ENCODE data around the gene TMEM204. TPM values are rescaled to one million over a fixed set of nuclear protein-coding genes. Genes with fewer than 3 reads are reported as not detected.

TMEM204 gene
- total RNA-seq, 4 donors from 2014 or later = 28.6 to 48.2 (median 36.6) TPM

DNA sequence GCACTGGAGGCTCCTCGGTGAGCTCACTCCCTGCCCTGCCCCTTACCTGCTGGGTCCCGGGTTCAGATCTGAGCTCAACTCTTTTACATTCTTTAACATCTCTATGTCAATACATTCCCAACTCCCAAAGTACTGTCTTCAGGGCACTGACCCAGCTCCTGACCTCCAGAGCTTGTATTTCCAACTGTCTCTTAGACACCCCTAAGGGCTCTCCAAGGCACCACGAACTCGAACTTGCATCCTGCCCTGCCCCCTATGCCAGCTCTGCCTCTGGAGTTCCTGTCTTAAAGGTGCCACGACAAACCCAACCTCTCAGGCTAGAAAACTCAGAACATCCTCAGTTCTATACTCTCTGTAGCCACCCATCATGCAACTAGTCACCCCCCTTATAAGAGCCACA is 39.8 kb downstream of the TMEM204 start:
- 81 to 87% methylated on average over 5 of the region's 5 CpGs for WGBS, 2 donors (ENCODE audit: low coverage in 1 of 2)
- no peak overlapping the region for H3K27ac ChIP-seq
- H3K36me3 ChIP-seq = peaks cover 0 to 70% of the 10 kb centered on the region in 2 donors
- TF ChIP-seq, protein P1, sequence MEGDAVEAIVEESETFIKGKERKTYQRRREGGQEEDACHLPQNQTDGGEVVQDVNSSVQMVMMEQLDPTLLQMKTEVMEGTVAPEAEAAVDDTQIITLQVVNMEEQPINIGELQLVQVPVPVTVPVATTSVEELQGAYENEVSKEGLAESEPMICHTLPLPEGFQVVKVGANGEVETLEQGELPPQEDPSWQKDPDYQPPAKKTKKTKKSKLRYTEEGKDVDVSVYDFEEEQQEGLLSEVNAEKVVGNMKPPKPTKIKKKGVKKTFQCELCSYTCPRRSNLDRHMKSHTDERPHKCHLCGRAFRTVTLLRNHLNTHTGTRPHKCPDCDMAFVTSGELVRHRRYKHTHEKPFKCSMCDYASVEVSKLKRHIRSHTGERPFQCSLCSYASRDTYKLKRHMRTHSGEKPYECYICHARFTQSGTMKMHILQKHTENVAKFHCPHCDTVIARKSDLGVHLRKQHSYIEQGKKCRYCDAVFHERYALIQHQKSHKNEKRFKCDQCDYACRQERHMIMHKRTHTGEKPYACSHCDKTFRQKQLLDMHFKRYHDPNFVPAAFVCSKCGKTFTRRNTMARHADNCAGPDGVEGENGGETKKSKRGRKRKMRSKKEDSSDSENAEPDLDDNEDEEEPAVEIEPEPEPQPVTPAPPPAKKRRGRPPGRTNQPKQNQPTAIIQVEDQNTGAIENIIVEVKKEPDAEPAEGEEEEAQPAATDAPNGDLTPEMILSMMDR (IDR thresholded peaks at IDR 0.05) = no peak
- TF ChIP-seq POLR2A (IDR thresholded peaks at IDR 0.05) = no peak
- no peak for TF ChIP-seq POLR2AphosphoS5 (IDR thresholded peaks at IDR 0.05)
- no peak for TF ChIP-seq EP300 (IDR thresholded peaks at IDR 0.05)
- H3K9me3 ChIP-seq = no peaks in the 10 kb centered on the region
- H3K4me1 ChIP-seq = no peaks in the 10 kb centered on the region
- H3K4me3 ChIP-seq = no peak overlapping the region
- ATAC-seq = no peak
- no peaks in the 10 kb centered on the region for H3K27me3 ChIP-seq

DNA sequence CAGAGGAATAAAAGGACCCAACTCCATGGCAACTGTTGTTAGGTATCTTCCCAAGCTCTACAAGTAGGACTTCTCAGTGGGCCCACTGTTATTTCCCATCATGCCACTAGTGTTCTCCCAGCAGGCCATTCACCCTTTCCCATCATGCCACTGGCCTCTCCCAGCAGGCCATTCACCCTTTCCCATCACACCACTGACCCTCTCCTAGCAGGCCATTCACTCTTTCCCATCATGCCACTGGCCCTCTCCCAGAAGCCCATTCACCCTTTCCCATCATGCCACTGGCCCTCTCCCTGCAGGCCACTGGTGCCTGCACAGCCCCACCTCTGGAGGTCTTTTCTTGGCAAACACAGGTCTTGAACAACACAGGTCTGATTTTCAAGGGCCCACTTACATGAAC is 42.1 kb downstream of the TMEM204 start:
- Histone ChIP-seq H3K27ac (no peak overlapping the region), H3K4me3 (no peak overlapping the region), H3K4me1 (no peaks in the 10 kb centered on the region), H3K27me3 (no peaks in the 10 kb centered on the region), H3K9me3 (no peaks in the 10 kb centered on the region), H3K36me3 (peaks cover 0 to 79% of the 10 kb centered on the region in 2 donors)
- no peak for ATAC-seq
- TF ChIP-seq, protein P1 (IDR thresholded peaks at IDR 0.05) = no peak
- TF ChIP-seq POLR2AphosphoS5 (IDR thresholded peaks at IDR 0.05) = no peak
- TF ChIP-seq POLR2A (IDR thresholded peaks at IDR 0.05) = no peak
- no peak for TF ChIP-seq EP300 (IDR thresholded peaks at IDR 0.05)

DNA sequence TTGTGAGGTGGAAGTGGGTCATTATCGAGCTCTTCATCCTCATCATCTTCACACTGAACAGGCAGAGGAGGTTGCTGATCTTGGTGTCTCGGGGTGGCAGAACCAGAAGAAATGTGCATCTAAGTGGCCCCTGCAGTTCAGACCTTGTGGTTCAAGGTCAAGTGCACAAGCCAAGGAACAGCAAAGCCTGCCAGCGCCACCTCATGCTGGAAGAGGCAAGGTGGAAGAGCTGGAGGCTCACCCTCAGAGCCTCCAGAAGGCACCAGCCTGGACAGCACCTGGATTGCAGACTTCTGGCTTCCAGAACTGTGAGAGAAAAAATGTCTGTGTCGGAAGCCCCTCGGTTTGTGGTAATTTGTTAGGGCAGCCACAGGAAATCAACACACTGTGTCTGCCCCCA is 45.7 kb downstream of the TMEM204 start:
- ATAC-seq = no peak
- no peak overlapping the region for H3K27ac ChIP-seq
- no peaks in the 10 kb centered on the region for H3K27me3 ChIP-seq
- no peaks in the 10 kb centered on the region for H3K4me1 ChIP-seq
- H3K4me3 ChIP-seq = no peak overlapping the region
- 89 to 100% methylated on average over 3 to 4 of the region's 5 CpGs for WGBS, 2 donors (ENCODE audit: low coverage in 1 of 2)
- TF ChIP-seq EP300 (IDR thresholded peaks at IDR 0.05) (no peak), POLR2A (IDR thresholded peaks at IDR 0.05) (no peak), POLR2AphosphoS5 (IDR thresholded peaks at IDR 0.05) (no peak)
- TF ChIP-seq, protein P1 (IDR thresholded peaks at IDR 0.05) = no peak
- H3K9me3 ChIP-seq = no peaks in the 10 kb centered on the region
- peaks cover 0 to 88% of the 10 kb centered on the region in 2 donors for H3K36me3 ChIP-seq

DNA sequence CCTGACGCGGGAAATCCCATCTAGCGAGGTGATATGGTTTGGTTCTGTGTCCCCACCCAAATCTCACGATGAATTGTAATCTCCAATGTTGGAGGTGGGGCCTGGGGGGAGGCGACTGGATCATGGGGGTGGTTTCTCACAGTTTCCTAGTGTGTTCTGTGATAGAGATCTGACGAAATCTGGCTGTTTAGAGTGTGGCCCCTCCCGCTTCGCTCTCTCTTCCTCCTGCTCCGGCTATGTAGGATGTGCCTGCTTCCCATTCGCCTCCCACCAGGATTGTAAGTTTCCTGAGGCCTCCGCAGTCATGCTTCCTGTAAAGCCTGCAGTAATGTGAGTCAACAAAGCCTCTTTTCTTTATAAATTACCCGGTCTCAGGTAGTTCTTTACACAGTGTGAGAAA is 46.8 kb downstream of the TMEM204 start:
- Histone ChIP-seq H3K27ac (no peak overlapping the region), H3K27me3 (no peaks in the 10 kb centered on the region), H3K9me3 (no peaks in the 10 kb centered on the region), H3K4me1 (no peaks in the 10 kb centered on the region), H3K4me3 (no peak overlapping the region), H3K36me3 (peaks cover 0 to 91% of the 10 kb centered on the region in 2 donors)
- 87 to 94% methylated on average over 6 to 11 of the region's 12 CpGs for WGBS, 2 donors (ENCODE audit: low coverage in 1 of 2)
- TF ChIP-seq, protein P1 (IDR thresholded peaks at IDR 0.05) = no peak
- TF ChIP-seq EP300 (IDR thresholded peaks at IDR 0.05) (no peak), POLR2AphosphoS5 (IDR thresholded peaks at IDR 0.05) (no peak), POLR2A (IDR thresholded peaks at IDR 0.05) (no peak)
- no peak for ATAC-seq

DNA sequence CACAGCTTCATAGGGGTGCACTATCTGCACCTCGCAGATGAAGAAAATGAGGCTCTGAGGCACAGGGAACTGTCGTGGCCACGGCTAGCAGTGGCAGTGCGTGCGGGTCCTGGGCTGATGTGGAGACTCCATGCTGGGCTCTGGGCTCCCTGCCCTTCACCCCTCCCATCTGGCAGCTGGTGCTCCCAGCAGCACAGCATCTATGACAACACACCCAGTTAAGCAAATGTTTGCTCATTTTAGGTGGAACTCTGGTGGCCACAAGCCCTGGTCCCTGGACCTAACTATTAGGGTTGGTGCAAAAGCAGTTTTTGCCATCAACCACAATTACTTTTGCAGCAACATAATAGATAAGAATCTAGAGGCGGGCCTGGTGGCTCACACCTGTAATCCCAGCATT is 47.5 kb downstream of the TMEM204 start:
- TF ChIP-seq EP300 (IDR thresholded peaks at IDR 0.05) (no peak), POLR2A (IDR thresholded peaks at IDR 0.05) (no peak), POLR2AphosphoS5 (IDR thresholded peaks at IDR 0.05) (no peak)
- TF ChIP-seq, protein P1 (IDR thresholded peaks at IDR 0.05) = no peak
- Histone ChIP-seq H3K36me3 (peaks cover 0 to 95% of the 10 kb centered on the region in 2 donors), H3K4me3 (no peak overlapping the region), H3K9me3 (no peaks in the 10 kb centered on the region), H3K27me3 (no peaks in the 10 kb centered on the region), H3K27ac (no peak overlapping the region), H3K4me1 (no peaks in the 10 kb centered on the region)
- no peak for ATAC-seq
- WGBS, 2 donors (ENCODE audit: low coverage in 1 of 2) = 91% methylated on average over 4 of the region's 6 CpGs; no CpG with 5 or more reads in 1 of the 2 donors
